ENCODE results near the gene SYNDIG1.

The SYNDIG1 gene

DNA sequence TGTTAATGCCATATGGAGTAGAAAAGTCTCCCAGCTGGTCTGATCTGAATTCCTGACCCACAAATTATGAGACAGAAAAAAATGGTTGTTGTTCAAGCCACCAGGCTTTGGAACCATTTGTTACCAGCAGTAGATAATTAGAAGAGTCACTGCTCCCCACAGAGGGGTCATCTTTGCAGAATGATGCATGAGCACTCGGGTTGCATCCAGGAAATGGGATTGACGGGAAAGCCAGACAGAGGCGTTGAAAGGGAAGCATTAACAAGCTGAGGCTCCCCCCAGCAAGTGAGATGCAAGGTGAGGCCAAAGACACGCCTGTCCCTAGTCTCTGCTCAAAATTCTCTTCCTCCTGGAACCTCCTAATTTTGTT is 182.5 kb downstream of the SYNDIG1 start:
- DNase-seq: no peak
- no peaks in the 10 kb centered on the region for H3K36me3 ChIP-seq (replicated peaks)
- in situ Hi-C loops (cut with HindIII; ENCODE audit: low pct_ligation_motif_present, low sequenced_read_pairs): no loop called here
- no peak overlapping the region for H3K4me3 ChIP-seq (ENCODE audit: low read depth, low read length)
- H3K27me3 ChIP-seq (replicated peaks): no peaks in the 10 kb centered on the region
- TF ChIP-seq, protein P1, sequence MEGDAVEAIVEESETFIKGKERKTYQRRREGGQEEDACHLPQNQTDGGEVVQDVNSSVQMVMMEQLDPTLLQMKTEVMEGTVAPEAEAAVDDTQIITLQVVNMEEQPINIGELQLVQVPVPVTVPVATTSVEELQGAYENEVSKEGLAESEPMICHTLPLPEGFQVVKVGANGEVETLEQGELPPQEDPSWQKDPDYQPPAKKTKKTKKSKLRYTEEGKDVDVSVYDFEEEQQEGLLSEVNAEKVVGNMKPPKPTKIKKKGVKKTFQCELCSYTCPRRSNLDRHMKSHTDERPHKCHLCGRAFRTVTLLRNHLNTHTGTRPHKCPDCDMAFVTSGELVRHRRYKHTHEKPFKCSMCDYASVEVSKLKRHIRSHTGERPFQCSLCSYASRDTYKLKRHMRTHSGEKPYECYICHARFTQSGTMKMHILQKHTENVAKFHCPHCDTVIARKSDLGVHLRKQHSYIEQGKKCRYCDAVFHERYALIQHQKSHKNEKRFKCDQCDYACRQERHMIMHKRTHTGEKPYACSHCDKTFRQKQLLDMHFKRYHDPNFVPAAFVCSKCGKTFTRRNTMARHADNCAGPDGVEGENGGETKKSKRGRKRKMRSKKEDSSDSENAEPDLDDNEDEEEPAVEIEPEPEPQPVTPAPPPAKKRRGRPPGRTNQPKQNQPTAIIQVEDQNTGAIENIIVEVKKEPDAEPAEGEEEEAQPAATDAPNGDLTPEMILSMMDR (IDR thresholded peaks at IDR 0.05; ENCODE audit: low read depth, low read length, missing control alignments): no peak
- no peak overlapping the region for H3K27ac ChIP-seq

DNA sequence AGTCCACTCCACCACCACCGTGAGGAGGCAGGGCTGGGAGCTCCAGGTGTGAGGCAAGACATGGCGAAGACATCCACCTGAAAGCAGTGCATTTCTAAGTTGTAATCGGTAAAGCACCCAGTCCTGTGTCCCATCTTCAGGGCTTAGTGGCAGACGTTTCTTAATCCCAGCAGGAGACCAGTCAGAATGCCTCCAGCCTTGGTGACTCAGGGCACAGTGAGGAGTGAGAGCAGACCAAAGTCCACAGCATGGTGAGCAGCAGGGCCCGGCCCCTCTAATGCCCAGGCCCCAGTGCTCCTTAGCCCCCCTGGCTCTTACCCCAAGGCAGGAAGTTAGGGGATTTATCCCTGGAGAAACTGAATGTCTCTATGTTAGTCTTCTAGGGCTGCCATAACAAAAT is 183.9 kb downstream of the SYNDIG1 start:
- no peaks in the 10 kb centered on the region for H3K36me3 ChIP-seq (replicated peaks)
- H3K27me3 ChIP-seq (replicated peaks): no peaks in the 10 kb centered on the region
- H3K27ac ChIP-seq: no peak overlapping the region
- no peak overlapping the region for H3K4me3 ChIP-seq (ENCODE audit: low read depth, low read length)
- no peak for DNase-seq
- TF ChIP-seq, protein P1 (IDR thresholded peaks at IDR 0.05; ENCODE audit: low read depth, low read length, missing control alignments): no peak
- in situ Hi-C loops (cut with HindIII; ENCODE audit: low pct_ligation_motif_present, low sequenced_read_pairs): no loop called here

GRCh38 chr20:24654425-24654824 is 185.0 kb downstream of the SYNDIG1 start:
- Histone ChIP-seq H3K27me3 (replicated peaks) (no peaks in the 10 kb centered on the region), H3K4me3 (ENCODE audit: low read depth, low read length) (no peak overlapping the region), H3K36me3 (replicated peaks) (no peaks in the 10 kb centered on the region), H3K27ac (no peak overlapping the region)
- DNase-seq: no peak
- in situ Hi-C loops (cut with HindIII; ENCODE audit: low pct_ligation_motif_present, low sequenced_read_pairs): no loop called here
- TF ChIP-seq, protein P1 (IDR thresholded peaks at IDR 0.05; ENCODE audit: low read depth, low read length, missing control alignments): no peak

DNA sequence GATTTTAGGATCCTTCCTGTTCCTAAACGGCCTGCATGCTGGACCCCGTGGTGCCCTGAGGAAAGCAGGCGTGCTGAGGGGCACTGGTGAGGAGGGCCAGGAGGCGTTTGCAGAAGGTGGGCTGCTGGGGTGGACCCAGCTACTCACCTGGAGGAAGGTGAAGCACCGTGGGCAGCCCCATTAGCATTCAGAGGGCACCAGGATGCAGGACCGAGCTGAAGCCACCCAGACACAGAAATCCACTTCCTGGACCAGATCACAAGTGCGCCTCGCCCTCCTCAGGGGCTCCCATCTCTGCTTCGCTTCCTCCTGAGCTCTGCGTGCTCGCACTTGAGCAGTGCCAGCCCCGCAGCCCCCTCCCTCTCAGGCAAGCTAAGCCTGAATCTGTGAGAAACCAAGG is 187.0 kb downstream of the SYNDIG1 start:
- no peaks in the 10 kb centered on the region for H3K27me3 ChIP-seq (replicated peaks)
- in situ Hi-C loops (cut with HindIII; ENCODE audit: low pct_ligation_motif_present, low sequenced_read_pairs): no loop called here

DNA sequence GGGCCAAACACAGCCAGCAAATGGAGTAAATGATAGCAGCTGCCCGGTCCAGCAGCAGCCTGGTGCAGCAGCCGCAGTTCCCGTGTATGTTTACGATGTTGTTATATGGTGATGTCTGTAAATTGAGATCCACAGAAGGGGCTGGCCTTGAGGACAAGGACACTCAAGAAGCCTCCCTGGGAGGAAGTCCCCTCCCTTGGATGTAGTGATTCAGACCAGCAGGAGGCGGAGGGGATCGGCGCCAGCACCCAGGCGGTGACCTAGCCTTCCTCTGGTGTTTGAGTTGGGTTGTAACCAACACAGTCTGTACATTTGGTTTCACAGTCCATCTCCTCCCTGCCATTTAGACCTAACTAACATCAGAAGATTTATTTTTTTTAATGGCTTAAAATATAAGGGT is 187.8 kb downstream of the SYNDIG1 start:
- Histone ChIP-seq H3K27me3 (replicated peaks) (no peaks in the 10 kb centered on the region), H3K36me3 (replicated peaks) (no peaks in the 10 kb centered on the region), H3K4me3 (ENCODE audit: low read depth, low read length) (no peak overlapping the region), H3K27ac (no peak overlapping the region)
- TF ChIP-seq, protein P1 (IDR thresholded peaks at IDR 0.05; ENCODE audit: low read depth, low read length, missing control alignments): peak; percentile 50
- in situ Hi-C loops (cut with HindIII; ENCODE audit: low pct_ligation_motif_present, low sequenced_read_pairs): no loop called here
- DNase-seq: peak; percentile 56

More for the DNA sequence above, 187.0 kb downstream of the SYNDIG1 start:
- no peak for DNase-seq
- H3K36me3 ChIP-seq (replicated peaks): no peaks in the 10 kb centered on the region
- TF ChIP-seq, protein P1 (IDR thresholded peaks at IDR 0.05; ENCODE audit: low read depth, low read length, missing control alignments): no peak
- H3K27ac ChIP-seq: no peak overlapping the region
- H3K4me3 ChIP-seq (ENCODE audit: low read depth, low read length): no peak overlapping the region

DNA sequence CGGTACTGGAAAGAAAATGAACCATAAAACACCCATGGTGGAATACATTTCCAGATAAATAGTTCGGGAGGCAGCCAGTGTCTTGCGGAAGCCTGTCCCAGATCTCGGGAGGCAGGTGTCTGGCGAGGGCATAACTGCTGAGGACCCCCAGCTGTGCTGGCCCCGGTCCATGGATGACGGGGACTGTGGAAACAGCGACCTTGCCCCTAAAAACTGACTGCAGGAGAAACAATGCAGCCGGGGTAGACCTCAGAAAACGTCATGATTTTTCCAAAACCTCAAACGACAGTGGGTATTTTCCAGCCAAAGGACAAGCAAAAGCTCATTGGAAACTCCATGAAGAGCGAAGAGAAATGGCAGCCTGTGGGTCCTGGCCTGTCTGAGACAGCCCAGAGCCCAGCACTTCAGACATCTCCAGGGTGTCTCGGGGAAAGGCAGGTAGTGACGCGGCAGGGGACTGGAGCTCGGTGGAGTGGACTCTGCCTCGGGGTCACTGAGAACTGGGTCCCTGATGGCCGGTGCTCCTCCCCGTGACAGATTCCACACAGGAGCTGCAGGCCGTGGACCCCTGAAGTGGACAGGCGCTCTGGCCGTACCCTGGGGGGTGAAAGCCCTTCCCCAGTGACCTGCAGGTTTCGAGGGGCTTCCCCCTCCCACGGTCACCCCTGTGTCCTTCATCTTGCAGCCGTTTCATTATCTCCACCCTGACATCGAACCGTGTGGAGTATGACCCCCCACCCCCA is 188.6 kb downstream of the SYNDIG1 start:
- TF ChIP-seq, protein P1 (IDR thresholded peaks at IDR 0.05; ENCODE audit: low read depth, low read length, missing control alignments): no peak
- Histone ChIP-seq H3K4me3 (ENCODE audit: low read depth, low read length) (no peak overlapping the region), H3K27me3 (replicated peaks) (no peaks in the 10 kb centered on the region), H3K27ac (no peak overlapping the region), H3K36me3 (replicated peaks) (no peaks in the 10 kb centered on the region)
- in situ Hi-C loops (cut with HindIII; ENCODE audit: low pct_ligation_motif_present, low sequenced_read_pairs): no loop called here
- peak; percentile 11 for DNase-seq

All from brain microvascular endothelial cell (primary cell).